Liver (tissue), 9 donors: ENCODE measurements around the gene STN1. TPM values are rescaled to one million over a fixed set of nuclear protein-coding genes. Genes with fewer than 3 reads are reported as not detected.

ENCODE experiments used
- DNase-seq: peaks from one replicate; pipeline ENCODE4 v3.0.0-alpha.2; 2017; ENCODE audit warnings: low spot score
- H3K27ac ChIP-seq, 2 donors: one replicate each; pipeline ENCODE4 v1.7.0; 2013; ENCODE audit warnings: inconsistent platforms in 2 of 2, low read length in 2 of 2, control low read depth in 1 of 2, low read depth in 1 of 2, mild to moderate bottlenecking in 1 of 2
- H3K27me3 ChIP-seq, 4 donors: one replicate each; pipeline versions ENCODE4 v1.6.1 to v1.7.0; 2013; ENCODE audit warnings: low read length in 3 of 4, inconsistent platforms in 1 of 4, mild to moderate bottlenecking in 1 of 4, moderate library complexity in 1 of 4; ENCODE audit not compliant: control insufficient read depth in 4 of 4, insufficient read depth in 4 of 4
- H3K36me3 ChIP-seq, 4 donors: one replicate each; pipeline versions ENCODE4 v1.6.1 to v1.7.0; 2013; ENCODE audit warnings: low read length in 3 of 4, mild to moderate bottlenecking in 3 of 4, low read depth in 1 of 4, moderate library complexity in 1 of 4; ENCODE audit not compliant: control insufficient read depth in 4 of 4, insufficient read depth in 3 of 4
- H3K4me1 ChIP-seq, 4 donors: one replicate each; pipeline versions ENCODE4 v1.6.1 to v1.7.0; 2013; ENCODE audit warnings: low read length in 3 of 4, mild to moderate bottlenecking in 3 of 4, moderate library complexity in 1 of 4; ENCODE audit not compliant: control insufficient read depth in 4 of 4, insufficient read depth in 4 of 4
- H3K4me3 ChIP-seq, 3 donors: one replicate each; pipeline versions ENCODE4 v1.6.1 to v1.7.0; 2013; ENCODE audit warnings: low read length in 3 of 3, control low read depth in 1 of 3, low read depth in 1 of 3, mild to moderate bottlenecking in 1 of 3
- H3K9ac ChIP-seq, 2 donors: one replicate each; pipeline ENCODE4 v1.7.0; 2013; ENCODE audit warnings: low read length in 2 of 2, mild to moderate bottlenecking in 2 of 2, moderate library complexity in 2 of 2, control low read depth in 1 of 2, low read depth in 1 of 2
- H3K9me3 ChIP-seq, 4 donors: one replicate each; pipeline versions ENCODE4 v1.6.1 to v1.7.0; 2013; ENCODE audit warnings: low read length in 3 of 4; ENCODE audit not compliant: control insufficient read depth in 4 of 4
- EGR1 ChIP-seq, 2 donors: IDR thresholded peaks; 2 replicates each; pipeline ENCODE4 v1.6.1; 2016 to 2018; ENCODE audit warnings: antibody characterized with exemption in 2 of 2, low read depth in 2 of 2
- FOXA1 ChIP-seq: IDR thresholded peaks from 2 replicates; pipeline ENCODE4 v1.6.1; 2016; ENCODE audit warnings: antibody characterized with exemption
- FOXA2 ChIP-seq: IDR thresholded peaks from 2 replicates; pipeline ENCODE4 v1.6.1; 2016; ENCODE audit warnings: antibody characterized with exemption
- GABPA ChIP-seq, 2 donors: IDR thresholded peaks in 1 of 2; conservative IDR thresholded peaks in 1 of 2; 2 replicates each; pipeline ENCODE4 v1.6.1; 2016; ENCODE audit warnings: antibody characterized with exemption in 2 of 2, mild to moderate bottlenecking in 1 of 2, moderate library complexity in 1 of 2
- HNF4A ChIP-seq, 2 donors: conservative IDR thresholded peaks; 2 replicates each; pipeline ENCODE4 v1.6.1; 2016; ENCODE audit warnings: antibody characterized with exemption in 2 of 2, mild to moderate bottlenecking in 2 of 2
- HNF4G ChIP-seq: IDR thresholded peaks from 2 replicates; pipeline ENCODE4 v1.6.1; 2016; ENCODE audit warnings: antibody characterized with exemption
- JUND ChIP-seq, 2 donors: IDR thresholded peaks; 2 replicates each; pipeline ENCODE4 v1.6.1; 2016; ENCODE audit warnings: antibody characterized with exemption in 2 of 2
- NR2F2 ChIP-seq: IDR thresholded peaks from 2 replicates; pipeline ENCODE4 v1.6.1; 2016; ENCODE audit warnings: antibody characterized with exemption
- RAD21 ChIP-seq, 2 donors: IDR thresholded peaks; 2 replicates each; pipeline ENCODE4 v1.6.1; 2016; ENCODE audit warnings: antibody characterized with exemption in 2 of 2, mild to moderate bottlenecking in 2 of 2
- RXRA ChIP-seq, 2 donors: IDR thresholded peaks; 2 replicates each; pipeline ENCODE4 v1.6.1; 2017 to 2018; ENCODE audit warnings: antibody characterized with exemption in 2 of 2, mild to moderate bottlenecking in 1 of 2
- SP1 ChIP-seq: IDR thresholded peaks from 2 replicates; pipeline ENCODE4 v1.6.1; 2018; ENCODE audit warnings: antibody characterized with exemption, mild to moderate bottlenecking
- TAF1 ChIP-seq: conservative IDR thresholded peaks from 2 replicates; pipeline ENCODE4 v1.6.1; 2016; ENCODE audit warnings: antibody characterized with exemption, mild to moderate bottlenecking
- YY1 ChIP-seq: IDR thresholded peaks from 2 replicates; pipeline ENCODE4 v1.6.1; 2016; ENCODE audit warnings: antibody characterized with exemption, mild to moderate bottlenecking
- WGBS: extraction: QIAGEN DNeasy Blood & Tissue Kit; methylation state at CpG from one replicate; pipeline ENCODE4 v1.1.7; 2013; 5-methylcytosine and 5-hydroxymethylcytosine counted together
- polyA plus RNA-seq, 2 donors: library from polyadenylated mRNA; stranded (reverse) in 1 of 2; unstranded in 1 of 2; fragments of 200-250 nt in 1 of 2; fragments of >200 nt in 1 of 2; fragmentation: Nextera tagmentation in 1 of 2; extraction: Ambion mirVana in 1 of 2; gene quantifications; one replicate each; pipeline versions ENCODE4 v1.2.1 to v1.2.3, GENCODE V29; 2013 to 2015
- total RNA-seq, 2 donors: library from RNA; depleted of rRNA; stranded (reverse); fragments of >200 nt; gene quantifications; one replicate each; pipeline ENCODE4 v1.2.3, GENCODE V29; 2014
- TF ChIP-seq, protein P1 (sequence below): IDR thresholded peaks from 2 replicates; pipeline ENCODE4 v1.6.1; 2016; ENCODE audit warnings: antibody characterized with exemption, mild to moderate bottlenecking
- TF ChIP-seq, protein P2 (sequence below): IDR thresholded peaks from 2 replicates; pipeline ENCODE4 v1.6.1; 2016; ENCODE audit warnings: antibody characterized with exemption
- TF ChIP-seq, protein P3 (sequence below): IDR thresholded peaks from 2 replicates; pipeline ENCODE4 v1.6.1; 2016; ENCODE audit warnings: antibody characterized with exemption
- TF ChIP-seq, protein P4 (sequence below): fragments of 150-350 bp; IDR thresholded peaks from 2 replicates; pipeline ENCODE4 v1.5.1; 2017; ENCODE audit warnings: improper control_type of control experiment, low read depth, low read length; ENCODE audit not compliant: missing input control
- TF ChIP-seq, protein P5 (sequence below): IDR thresholded peaks from 2 replicates; pipeline ENCODE4 v1.6.1; 2016; ENCODE audit warnings: antibody characterized with exemption
- donor health status: healthy.
- donor health status: healthy.
- donor health status: healthy.
- donor health status: healthy.
- donor health status: healthy.

STN1 gene
- total and polyA plus RNA-seq, 4 donors, result 6.9 to 12.9 (median 8.0) TPM

DNA sequence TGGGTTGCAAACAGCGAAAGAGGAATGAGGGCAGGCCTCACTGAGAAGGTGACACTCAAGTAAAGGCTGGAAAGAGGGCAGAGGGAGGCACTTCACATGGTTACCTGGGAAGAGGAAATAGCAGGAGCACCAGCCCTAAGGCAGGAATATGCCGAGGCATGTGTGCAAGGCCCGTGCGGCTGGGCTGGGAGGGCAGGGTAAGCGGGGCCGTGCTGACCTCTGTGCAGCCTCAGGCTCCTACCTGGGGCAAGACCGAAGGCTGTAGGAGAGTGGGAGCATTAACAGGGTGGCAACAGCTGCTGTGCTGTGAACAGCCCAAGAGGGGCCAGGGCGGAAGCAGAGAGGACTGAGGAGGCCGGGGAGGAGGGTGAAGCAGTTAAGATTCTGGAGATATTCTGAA is 38.6 kb downstream of the STN1 start:
- Histone ChIP-seq H3K4me1 (no peaks in the 10 kb centered on the region), H3K27ac (no peak overlapping the region), H3K36me3 (peaks cover 10 to 40% (median 16%) of the 10 kb centered on the region in 4 donors), H3K27me3 (no peaks in the 10 kb centered on the region), H3K4me3 (no peak overlapping the region), H3K9ac (no peak overlapping the region), H3K9me3 (no peaks in the 10 kb centered on the region)
- no peak for DNase-seq
- WGBS, result 88% methylated on average over 9 of the region's 9 CpGs
- TF ChIP-seq JUND (IDR thresholded peaks at IDR 0.05) (no peak), FOXA1 (no peak), HNF4G (no peak), GABPA (IDR thresholded peaks at IDR 0.05 in 1 of 2, conservative IDR thresholded peaks at IDR 0.05 in 1 of 2) (no peak), RAD21 (IDR thresholded peaks at IDR 0.05) (no peak), EGR1 (IDR thresholded peaks at IDR 0.05; ENCODE audit: low read depth in 2 of 2) (no peak), HNF4A (conservative IDR thresholded peaks at IDR 0.05) (no peak), RXRA (IDR thresholded peaks at IDR 0.05) (no peak), NR2F2 (no peak), FOXA2 (no peak), TAF1 (no peak), SP1 (no peak), YY1 (no peak)
- TF ChIP-seq, protein P1, sequence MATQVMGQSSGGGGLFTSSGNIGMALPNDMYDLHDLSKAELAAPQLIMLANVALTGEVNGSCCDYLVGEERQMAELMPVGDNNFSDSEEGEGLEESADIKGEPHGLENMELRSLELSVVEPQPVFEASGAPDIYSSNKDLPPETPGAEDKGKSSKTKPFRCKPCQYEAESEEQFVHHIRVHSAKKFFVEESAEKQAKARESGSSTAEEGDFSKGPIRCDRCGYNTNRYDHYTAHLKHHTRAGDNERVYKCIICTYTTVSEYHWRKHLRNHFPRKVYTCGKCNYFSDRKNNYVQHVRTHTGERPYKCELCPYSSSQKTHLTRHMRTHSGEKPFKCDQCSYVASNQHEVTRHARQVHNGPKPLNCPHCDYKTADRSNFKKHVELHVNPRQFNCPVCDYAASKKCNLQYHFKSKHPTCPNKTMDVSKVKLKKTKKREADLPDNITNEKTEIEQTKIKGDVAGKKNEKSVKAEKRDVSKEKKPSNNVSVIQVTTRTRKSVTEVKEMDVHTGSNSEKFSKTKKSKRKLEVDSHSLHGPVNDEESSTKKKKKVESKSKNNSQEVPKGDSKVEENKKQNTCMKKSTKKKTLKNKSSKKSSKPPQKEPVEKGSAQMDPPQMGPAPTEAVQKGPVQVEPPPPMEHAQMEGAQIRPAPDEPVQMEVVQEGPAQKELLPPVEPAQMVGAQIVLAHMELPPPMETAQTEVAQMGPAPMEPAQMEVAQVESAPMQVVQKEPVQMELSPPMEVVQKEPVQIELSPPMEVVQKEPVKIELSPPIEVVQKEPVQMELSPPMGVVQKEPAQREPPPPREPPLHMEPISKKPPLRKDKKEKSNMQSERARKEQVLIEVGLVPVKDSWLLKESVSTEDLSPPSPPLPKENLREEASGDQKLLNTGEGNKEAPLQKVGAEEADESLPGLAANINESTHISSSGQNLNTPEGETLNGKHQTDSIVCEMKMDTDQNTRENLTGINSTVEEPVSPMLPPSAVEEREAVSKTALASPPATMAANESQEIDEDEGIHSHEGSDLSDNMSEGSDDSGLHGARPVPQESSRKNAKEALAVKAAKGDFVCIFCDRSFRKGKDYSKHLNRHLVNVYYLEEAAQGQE, result no peak
- TF ChIP-seq, protein P2, sequence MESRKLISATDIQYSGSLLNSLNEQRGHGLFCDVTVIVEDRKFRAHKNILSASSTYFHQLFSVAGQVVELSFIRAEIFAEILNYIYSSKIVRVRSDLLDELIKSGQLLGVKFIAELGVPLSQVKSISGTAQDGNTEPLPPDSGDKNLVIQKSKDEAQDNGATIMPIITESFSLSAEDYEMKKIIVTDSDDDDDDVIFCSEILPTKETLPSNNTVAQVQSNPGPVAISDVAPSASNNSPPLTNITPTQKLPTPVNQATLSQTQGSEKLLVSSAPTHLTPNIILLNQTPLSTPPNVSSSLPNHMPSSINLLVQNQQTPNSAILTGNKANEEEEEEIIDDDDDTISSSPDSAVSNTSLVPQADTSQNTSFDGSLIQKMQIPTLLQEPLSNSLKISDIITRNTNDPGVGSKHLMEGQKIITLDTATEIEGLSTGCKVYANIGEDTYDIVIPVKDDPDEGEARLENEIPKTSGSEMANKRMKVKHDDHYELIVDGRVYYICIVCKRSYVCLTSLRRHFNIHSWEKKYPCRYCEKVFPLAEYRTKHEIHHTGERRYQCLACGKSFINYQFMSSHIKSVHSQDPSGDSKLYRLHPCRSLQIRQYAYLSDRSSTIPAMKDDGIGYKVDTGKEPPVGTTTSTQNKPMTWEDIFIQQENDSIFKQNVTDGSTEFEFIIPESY, result no peak
- TF ChIP-seq, protein P3, sequence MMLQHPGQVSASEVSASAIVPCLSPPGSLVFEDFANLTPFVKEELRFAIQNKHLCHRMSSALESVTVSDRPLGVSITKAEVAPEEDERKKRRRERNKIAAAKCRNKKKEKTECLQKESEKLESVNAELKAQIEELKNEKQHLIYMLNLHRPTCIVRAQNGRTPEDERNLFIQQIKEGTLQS, result no peak
- TF ChIP-seq, protein P4, sequence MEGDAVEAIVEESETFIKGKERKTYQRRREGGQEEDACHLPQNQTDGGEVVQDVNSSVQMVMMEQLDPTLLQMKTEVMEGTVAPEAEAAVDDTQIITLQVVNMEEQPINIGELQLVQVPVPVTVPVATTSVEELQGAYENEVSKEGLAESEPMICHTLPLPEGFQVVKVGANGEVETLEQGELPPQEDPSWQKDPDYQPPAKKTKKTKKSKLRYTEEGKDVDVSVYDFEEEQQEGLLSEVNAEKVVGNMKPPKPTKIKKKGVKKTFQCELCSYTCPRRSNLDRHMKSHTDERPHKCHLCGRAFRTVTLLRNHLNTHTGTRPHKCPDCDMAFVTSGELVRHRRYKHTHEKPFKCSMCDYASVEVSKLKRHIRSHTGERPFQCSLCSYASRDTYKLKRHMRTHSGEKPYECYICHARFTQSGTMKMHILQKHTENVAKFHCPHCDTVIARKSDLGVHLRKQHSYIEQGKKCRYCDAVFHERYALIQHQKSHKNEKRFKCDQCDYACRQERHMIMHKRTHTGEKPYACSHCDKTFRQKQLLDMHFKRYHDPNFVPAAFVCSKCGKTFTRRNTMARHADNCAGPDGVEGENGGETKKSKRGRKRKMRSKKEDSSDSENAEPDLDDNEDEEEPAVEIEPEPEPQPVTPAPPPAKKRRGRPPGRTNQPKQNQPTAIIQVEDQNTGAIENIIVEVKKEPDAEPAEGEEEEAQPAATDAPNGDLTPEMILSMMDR, result no peak
- TF ChIP-seq, protein P5, sequence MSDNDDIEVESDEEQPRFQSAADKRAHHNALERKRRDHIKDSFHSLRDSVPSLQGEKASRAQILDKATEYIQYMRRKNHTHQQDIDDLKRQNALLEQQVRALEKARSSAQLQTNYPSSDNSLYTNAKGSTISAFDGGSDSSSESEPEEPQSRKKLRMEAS, result no peak
